ENCODE results near the gene PPARA.
"Not testable (repeated sequence)": the region's sequence is repeated elsewhere in the genome, so short reads cannot be mapped to it uniquely, and the experiment has no call there.

PPARA gene

DNA sequence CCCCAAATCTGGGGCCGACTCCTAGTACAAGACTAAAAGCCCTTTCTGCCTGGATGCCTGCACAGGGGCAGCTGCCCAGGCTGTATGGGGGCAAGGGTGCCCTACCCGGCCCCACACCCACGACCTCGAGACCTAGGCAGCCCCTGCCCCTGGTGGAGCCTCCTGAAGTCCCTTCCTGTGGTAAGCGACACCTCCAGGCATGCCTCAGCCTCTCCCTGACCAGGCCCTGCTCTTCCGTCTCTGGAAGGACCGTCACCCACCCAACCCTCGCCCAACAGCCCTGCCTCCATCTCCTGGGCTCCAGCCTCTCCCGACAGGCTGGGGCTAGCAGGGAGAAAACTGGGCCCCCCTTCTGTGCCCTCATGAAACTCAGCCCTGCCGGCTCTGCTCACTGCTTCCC is 22.8 kb upstream of the PPARA start:
- DNase-seq (ENCODE audit: low read depth), result no peak

DNA sequence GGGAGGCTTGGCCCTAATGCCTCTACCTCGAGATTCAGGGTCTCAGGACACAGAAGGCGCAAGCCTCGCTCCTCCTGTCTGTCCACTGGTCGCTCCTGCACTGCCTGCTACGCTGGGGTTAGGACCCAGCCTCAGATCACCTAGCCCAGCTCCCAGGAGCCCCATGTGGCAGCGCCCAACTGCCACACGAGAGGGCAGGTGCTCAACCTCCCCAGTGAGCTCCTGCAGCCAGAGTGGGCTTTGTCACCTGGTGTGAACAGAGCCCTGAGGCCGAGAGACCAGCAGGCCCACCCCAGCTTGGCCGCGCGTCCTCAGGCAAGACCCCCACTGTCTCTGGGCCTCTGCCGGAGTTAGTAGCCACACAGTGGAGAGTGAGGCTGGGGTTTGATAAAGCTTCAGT is 21.7 kb upstream of the PPARA start:
- no peak for DNase-seq (ENCODE audit: low read depth)

DNA sequence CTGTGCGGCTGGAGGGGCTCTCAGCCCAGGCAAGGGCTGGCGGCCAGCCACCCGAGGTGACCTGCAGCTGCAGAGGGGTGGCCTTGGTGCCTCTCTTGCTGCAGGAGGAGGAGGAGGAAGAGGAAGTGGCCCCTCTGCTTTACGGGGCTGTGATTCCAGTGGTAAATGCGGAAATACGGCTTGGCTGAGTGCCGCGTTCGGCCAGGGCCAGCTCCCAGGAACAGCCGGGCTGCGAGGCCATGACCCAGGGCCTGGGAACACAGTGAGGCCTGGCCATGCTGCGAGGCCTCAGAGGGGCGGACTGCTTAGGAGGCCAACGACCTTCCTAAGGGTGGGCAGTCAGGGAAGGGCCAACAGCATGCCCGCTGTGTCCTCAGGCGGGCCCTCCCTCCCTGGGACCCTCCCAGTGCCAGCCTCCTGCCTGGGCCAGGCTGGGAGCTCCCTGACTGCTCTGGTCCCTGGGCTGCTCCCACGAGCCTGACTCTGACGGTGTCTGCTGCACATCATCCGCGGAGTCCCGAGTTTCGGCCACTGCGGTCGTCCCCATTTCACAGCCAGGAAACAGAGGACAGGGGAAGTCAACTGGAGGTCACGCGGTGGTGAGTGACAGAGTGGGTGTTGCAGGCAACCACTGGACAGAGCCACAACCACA is 20.8 kb upstream of the PPARA start:
- no peak for DNase-seq (ENCODE audit: low read depth)

DNA sequence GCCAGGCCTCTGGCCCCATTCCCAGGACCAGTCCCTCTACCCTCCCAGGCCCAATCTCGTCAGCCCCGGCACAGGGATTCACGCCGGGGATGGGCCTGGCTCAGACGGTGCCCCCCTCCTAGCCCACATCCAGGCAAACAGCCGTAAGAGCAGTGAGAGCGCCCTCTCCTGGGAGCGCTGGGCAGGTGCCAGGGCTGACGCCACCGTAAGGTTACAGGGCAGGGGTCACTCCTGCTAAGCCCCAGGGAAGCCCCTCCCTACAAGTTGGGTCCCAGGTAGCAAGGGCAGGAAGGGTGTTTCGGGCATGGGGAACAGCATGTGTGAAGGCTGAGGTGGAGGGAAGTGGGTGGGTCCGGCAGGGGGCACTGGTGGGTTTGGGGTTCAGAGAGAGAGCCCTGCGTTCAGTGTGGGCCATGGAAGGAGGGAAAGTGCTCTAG is 19.2 kb upstream of the PPARA start:
- DNase-seq (ENCODE audit: low read depth), result no peak

DNA sequence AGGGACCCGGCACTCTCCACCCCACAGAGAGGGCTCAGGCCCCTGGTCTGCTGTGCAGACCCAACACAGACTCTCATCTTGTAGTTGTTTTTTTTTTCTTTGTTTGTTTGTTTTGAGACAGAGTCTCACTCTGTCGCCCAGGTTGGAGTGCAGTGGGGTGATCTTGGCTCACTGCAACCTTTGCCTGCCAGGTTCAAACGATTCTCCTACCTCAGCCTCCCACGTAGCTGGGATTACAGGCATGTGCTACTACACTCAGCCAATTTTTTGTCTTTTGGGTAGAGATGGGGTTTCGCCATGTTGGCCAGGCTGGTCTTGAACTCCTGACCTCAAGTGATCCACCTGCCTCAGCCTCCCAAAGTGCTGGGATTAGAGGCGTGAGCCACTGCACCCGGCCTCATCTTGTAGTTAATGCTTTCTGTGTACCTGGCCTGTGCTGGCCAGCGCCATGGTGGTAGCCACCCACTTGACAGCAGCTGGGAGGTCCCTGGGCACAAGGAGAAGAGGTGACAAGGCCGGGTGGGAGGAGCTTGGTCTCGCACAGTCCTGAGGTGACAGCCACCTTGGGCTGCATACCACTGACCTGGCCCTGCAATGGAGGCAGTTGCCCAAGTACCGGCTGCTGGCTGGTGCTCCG is 18.0 kb upstream of the PPARA start:
- DNase-seq (ENCODE audit: low read depth), result not testable (repeated sequence)

DNA sequence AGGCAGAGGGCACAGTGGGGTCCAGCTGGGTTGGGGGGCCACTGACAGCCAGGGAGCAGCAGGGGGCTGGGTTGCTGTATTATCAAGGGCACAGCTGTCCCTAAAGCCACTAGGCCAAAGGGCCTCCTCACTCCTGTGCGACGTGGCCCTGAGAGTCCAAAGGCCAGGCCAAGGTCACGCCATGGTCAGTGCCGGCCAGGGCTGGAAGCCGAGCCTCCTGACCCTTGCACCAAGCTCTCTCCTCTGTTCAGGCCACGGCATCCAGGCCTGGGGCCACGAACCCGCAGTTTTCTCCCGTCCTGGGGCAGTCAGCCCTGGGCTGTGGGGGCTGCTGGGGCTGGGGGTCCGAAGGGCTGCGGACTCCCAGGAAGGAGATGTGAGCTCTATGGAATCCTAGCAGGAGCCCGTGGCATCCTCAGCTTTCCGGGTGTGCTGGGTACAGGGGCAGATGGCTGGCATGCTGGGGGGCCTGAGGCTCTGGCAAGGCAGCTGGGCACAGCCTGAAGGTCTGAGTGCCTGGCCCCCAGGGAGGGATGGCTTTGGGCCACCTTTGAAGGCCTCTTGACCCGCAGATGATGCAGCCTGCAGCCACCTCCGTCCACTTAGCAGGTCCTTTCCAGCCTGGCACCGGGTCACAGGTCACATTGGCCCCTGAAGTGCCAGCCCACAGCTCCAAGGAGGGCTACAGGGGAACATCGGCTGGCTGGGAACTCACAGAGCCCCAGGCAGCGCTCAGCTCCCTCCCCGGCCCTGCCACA is 17.3 kb upstream of the PPARA start:
- DNase-seq (ENCODE audit: low read depth), result no peak

DNA sequence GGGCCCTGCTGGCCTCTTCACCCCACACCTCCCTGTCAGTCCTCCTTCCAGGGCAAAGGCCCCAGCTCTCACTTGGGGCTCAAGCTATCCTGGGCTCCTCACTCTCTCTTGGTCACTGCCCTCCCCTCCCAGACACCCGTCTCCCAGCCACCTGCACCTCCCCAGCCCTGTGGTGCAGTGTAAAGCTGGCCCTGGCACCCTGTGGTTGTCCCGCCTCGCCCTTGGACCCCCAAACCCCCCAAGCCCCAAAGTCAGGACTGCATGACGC is 16.8 kb upstream of the PPARA start:
- DNase-seq (ENCODE audit: low read depth), result no peak

DNA sequence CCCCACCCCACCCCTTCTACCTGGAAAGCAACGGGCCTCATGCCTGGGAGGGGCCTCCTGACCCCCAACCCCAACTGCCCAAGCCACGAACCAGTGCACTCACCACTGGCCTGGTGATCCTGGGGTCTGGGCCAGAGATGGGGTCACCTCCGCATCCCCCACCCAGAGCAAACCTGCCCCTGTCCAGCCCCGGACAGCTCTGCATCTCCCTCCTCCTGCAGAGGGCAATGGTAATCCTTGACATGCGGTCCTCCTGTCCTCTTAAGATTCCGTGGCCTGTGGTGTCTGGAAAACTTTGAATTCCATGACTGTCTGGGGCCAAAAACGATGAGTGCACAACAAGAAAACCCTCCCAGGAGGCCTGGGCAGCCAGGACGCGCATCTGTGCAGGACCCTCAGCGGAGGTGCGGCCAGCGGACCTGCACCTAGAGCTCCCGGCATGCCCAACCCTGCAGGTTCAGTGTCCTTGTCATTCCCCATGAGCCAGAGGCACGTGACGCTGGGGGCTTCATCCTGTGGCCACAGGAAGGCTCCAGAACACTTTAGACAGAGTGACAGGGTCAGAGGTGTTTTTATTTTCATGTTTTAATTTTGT is 16.1 kb upstream of the PPARA start:
- no peak for DNase-seq (ENCODE audit: low read depth)

DNA sequence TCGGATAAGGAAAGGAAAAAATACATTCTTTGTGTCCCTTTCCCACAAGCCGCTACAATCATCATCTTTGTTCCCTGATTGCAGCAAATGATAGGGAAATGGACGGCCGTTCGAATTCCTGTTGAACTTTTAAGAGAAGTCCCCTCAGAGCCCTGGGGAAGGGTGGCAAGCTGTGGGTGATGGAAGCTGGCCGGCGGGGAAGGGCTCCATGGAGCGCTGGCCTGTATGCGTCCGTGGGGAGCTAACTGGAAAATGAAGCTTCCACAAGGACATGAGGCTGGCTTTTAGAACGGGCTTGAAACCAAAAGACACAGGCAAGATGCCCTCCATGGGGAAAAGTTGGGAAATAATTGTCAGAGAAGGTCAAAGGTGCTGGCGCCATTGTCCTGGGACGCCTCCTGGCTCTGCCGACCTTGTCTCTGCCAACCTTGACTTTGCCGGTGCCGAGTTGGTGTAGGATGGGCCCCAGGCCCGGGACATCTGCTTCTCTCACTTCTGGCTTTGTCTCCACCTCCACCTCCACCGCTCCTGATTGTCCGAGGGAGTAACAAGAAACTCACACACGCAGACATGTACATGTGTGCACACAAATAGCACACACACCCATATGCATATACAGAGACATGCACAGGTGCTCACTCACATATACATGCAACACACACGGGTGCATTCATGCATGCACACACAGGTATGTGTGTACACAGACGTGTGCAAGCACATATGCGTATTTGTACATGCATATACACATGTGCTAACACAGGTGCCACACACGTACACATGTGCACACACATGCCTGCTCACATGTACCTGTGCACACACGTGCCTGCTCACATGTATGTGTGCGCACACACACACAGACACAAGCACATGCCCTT is 14.5 kb upstream of the PPARA start:
- DNase-seq (ENCODE audit: low read depth), result no peak

DNA sequence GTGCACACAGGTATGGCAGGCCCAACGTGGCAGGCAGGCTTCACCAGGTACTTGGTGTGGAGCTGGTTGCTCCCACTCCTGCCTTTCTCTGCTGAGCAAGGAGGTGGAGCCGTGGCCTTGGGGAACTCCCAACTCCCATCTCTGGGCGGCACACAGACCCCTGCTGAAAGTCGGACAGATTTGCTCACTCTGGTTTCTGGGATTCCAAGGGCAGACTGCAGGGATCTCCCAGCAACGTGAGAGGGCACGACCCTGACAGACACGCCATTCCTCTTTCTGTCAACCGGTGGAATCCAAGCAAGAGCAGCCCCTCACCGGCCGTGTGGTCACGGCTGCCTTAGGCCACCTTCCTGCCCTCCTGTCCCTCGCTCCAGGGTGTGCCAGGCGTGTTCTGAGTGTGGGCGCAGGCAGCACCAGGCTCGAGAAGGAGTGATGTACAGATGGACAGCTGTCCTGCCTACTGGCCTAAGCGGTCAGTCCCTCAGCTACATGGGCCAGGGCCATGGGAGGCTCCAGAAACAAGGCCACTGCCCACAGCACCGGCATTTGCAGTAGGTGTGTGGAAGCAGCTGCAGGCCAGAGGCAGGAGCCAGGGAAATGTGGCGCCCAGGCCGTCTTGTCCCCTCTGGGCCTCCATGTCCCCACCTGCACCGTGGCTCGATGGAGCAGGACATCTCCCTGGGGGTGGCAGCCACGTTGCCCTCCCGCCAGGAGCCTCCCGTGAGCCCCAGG is 13.7 kb upstream of the PPARA start:
- DNase-seq (ENCODE audit: low read depth), result no peak

DNA sequence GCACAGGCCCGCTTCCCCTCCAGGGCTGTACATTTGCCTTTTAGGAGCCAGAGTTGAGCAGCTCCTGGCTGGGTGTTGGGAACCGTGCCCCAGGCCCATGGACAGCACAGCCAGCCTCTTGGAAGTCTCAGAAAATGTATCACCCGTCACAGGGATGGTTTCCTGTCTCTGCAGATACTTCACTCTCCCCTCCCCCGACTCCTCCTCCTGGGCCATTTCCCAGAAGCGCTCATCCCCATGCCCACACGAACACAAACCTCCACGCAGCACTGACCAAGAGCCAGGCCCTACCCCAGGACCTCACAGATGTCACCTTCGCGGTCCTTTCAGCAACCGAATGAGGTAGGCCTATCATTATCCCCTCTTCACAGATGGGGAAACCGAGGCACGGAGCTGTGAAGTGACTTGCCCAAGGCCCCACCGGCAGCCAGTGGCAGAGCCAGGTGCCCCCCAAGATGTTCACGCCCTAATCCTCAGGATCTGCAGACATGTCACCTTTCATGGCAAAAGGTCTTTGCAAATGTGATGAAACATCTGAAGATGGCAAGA is 13.0 kb upstream of the PPARA start:
- no peak for DNase-seq (ENCODE audit: low read depth)

DNA sequence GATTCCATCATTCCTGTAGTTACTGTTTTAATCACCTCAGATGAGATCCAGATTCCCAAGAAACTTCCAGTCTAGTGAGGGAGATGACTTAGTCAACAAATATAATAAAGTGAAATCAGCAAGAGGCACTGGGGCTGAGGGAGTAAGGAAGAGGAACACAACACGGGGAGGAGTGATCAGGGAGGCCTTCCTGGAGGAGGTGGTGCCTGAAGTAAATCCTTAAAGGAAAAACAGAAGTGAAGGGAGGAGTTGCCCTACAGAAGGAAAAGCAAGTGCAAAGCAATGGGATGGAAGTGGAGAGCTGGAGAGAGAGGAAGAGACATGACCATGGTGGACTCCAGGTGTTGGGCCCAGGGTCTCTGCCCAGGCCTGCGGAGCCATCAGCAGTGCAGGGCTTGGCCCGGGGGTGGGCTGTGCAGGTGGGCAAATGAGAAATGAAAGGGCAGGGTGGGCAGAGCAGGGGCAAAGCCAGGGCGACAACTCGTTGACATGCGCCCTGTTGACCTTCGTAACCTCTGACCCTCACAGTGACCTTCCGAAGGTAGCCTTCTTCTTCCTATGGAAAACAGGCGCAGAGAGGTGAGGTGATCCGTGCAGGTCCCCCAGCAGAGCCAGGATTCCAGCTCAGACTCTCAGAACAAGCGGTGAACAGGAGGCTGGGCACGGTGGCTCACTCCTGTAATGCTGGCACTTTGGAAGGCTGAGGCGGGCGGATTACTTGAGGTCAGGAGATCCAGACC is 12.1 kb upstream of the PPARA start:
- DNase-seq (ENCODE audit: low read depth), result no peak

DNA sequence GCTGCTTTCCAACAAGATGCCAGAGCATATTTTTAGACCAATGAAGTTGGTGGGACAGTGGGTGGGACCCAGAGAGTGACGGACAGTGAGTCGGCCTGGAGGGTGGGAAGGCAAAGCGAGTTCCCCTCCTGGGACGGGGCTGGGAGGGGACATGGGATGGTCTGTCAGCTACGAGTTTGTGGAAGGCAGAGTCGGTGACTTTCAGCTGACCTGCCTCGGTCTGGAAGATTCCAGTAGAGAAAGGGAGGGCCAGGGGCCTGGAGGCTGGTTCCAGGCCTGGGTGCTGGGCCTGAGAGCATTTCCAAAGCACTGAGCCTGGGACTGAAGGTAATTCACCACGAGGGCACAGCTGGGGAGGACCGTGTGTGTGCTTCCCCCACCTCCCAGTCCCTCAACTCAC is 10.9 kb upstream of the PPARA start:
- DNase-seq (ENCODE audit: low read depth), result not testable (repeated sequence)

DNA sequence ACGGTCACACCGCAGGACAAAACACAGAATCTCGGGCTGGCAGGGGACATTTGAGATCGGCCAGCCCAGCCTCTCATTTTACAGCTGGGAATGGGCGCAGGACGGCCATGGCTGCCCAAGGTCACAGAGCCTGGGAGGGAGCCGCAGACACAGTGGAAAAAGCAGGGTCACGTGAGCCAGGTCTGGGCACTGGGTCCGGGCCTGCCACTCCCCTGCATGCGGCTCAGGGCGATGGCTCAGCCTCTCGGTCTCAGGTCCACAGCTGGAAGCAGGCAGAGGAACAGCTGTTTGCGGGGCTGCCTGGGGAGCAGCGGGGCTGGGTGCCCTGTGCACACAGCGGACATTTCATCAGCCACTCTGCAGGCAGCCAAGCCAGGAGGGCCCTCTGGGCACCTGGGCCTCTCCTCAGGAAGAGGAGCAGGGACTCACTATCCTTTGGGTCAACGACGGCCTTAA is 10.4 kb upstream of the PPARA start:
- no peak for DNase-seq (ENCODE audit: low read depth)

DNA sequence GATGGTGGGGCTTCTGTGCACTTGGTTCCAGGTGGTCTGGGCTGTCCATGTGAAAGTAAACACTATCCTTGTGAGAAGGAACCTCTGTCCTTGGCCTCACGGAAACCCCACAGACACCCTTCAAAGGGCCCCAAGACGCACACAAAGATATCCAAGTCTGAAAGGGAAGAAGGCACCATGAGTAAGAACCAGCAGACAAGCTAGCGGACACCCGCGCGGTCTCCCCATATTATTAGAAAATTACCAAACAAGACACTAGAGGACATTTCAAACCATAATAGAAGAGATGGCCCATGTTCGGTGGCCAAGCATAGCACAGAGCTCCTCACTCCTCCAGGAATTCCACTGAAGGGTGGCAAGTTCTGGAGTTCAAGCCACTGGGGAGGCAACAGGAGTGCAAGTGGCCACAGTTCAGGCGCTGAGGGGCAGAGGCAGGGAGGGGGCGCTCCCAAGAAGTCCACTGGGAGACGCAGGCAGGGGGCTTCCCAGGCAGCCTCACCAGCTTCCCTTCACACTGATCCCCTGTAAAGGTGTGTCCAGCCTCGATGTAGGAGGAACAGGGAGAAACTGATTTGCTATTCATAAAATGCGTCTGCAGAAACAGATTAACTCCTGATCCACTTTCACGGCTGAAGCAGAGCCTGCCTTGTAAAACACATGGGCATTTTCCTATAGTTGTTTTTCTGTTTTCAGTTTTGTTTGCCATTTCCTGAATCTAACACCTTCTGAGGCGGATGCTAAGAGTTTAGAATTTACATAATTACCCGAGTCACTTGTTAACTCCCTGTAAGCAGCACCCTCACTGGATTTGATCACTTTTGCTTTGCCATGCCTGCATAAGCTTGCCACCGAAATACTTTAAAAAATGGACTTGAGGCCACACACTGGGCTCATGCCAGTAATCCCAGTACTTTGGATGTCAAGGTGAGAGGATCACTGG is 9.1 kb upstream of the PPARA start:
- no peak for DNase-seq (ENCODE audit: low read depth)

DNA sequence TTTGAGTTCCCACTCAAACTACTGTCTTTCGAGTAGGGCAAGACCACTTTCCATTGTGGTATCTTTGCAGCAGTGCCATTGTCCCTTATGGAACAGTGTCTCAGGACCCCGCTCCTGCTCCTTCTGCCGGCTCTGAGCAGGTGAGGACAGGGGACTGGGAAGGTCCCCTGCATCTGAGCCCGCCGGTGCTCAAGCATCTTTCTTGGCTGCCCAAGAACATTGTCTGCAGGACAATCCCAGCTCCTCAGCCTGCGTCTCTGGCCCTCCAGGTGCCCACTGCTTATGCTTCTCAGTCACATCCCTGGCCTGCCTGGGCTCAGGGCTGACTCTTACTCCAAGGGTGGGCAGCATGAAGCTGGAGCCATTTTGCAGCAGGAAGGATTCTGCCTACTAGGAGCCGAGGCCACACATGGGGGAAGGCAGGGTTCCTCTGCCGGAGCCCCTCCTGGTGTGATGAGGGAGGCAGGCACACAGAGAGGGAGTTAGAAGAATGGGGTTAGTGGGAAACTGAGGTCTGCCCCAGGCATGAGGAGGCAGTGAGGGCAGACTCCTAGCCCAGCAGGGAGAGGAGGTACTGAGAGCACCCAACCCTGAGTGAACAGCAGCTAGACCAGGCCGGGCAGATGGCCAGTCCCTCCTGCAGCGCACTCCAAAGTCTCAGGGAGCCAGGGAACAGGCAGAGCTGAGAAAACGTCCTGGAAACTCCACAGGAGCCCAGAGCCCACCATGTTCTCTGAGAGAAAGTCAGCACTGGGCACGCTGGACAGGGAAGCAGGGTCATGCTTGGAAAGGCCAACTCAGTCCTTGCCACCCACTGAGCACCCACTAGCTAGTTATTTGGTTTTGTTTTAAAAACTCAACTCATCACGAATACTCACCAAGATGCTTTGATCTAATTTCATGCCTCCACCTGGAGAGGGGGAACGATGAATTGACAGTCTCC is 7.5 kb upstream of the PPARA start:
- DNase-seq (ENCODE audit: low read depth), result no peak

DNA sequence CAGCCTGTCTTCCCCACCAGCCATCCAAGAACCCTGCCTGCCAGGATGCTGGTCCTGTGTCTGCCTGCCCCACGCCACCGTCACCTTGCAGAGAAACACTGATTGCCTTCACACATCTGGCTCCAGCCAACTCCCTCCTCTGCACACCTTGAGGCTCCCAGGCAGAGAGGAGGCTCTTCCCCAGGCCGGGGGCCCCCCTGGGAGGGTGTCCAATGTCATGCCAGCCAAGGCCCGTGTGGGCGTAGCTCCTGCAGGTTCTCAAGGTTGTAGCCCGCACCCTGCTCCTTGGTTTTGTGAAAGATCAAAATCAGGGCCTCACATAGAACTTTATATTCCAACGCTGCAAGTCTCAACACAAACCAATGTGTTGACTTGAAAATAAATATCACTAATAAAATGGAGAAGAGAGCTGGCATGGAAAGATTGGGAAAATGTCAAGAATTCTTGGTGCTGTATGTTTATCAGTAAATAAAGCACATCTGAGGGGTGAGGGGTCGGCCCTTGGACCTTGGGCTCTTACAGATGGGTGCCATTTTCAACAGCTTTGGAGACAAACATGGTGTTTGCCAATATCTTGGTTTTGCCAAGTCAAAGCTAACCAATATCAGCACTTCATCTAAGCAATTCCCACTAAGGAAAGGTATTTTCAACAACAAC is 6.7 kb upstream of the PPARA start:
- DNase-seq (ENCODE audit: low read depth), result no peak

Data from stimulated activated CD8-positive, alpha-beta memory T cell treated with anti-CD3 and anti-CD28 coated beads, Interleukin-7, amount 100 ng/mL, for 24 hours (primary cell).